Endothelial cell of umbilical vein (primary cell): ENCODE data around the gene ZDHHC16. TPM values are rescaled to one million over a fixed set of nuclear protein-coding genes. Genes with fewer than 3 reads are reported as not detected.
A peak's percentile ranks its signal among the peaks of the same experiment; 100 is the strongest.

Experiments used
- BruUV-seq: library from RNA; stranded (reverse); fragments of 400-500 nt; replicated peaks from 2 replicates; lab custom pipeline; 2021; lab: Mats Ljungman, UMichigan
- CTCF ChIA-PET: fragments of 300-600, 350-600 bp; sonication (Branson Sonifier 250); formaldehyde crosslinking; loops from one replicate; lab custom pipeline; 2021; ENCODE audit warnings: antibody characterized with exemption, inconsistent platforms; lab: Charles Lee
- POLR2A ChIA-PET: fragments of 300-600, 350-600 bp; sonication (Branson Sonifier 250); formaldehyde crosslinking; loops from one replicate; lab custom pipeline; 2021; ENCODE audit warnings: antibody characterized with exemption, inconsistent platforms; lab: Charles Lee
- DNase-seq: peaks from one replicate; pipeline ENCODE4 v3.0.0-alpha.2; 2011; ENCODE audit warnings: low read depth, low spot score
- FAIRE-seq: peaks from 2 replicates; lab custom pipeline; 2011; peaks lifted over from hg19 to GRCh38; lab: Jason Lieb, UNC
- H2AFZ ChIP-seq: 2 replicates; pipeline ENCODE4 v1.6.0; 2012; ENCODE audit warnings: low read depth, low read length, control low read depth, inconsistent platforms
- H3K27ac ChIP-seq: 2 replicates; pipeline ENCODE4 v1.5.1; 2011; ENCODE audit warnings: low read depth, mild to moderate bottlenecking, control low read depth, low read length, moderate library complexity; ENCODE audit not compliant: insufficient read depth
- H3K27me3 ChIP-seq, 2 experiments: 2 replicates each; pipeline versions ENCODE4 v1.6.0 to v1.6.1; 2011; ENCODE audit warnings: low read length in 2 of 2, mixed read lengths in 1 of 2; ENCODE audit not compliant: control insufficient read depth in 2 of 2, insufficient read depth in 2 of 2
- H3K36me3 ChIP-seq, 2 experiments: 2 replicates in 1 of 2; 3 replicates in 1 of 2; pipeline ENCODE4 v1.5.1; 2011; ENCODE audit warnings: low read length in 2 of 2, mild to moderate bottlenecking in 1 of 2, moderate library complexity in 1 of 2; ENCODE audit not compliant: control insufficient read depth in 2 of 2, insufficient read depth in 2 of 2; ENCODE audit errors: extremely low read depth in 1 of 2
- H3K4me1 ChIP-seq: 3 replicates; pipeline ENCODE4 v1.5.1; 2011; ENCODE audit warnings: mild to moderate bottlenecking, low read length; ENCODE audit not compliant: control insufficient read depth, insufficient read depth; ENCODE audit errors: extremely low read depth
- H3K4me2 ChIP-seq: 2 replicates; pipeline ENCODE4 v1.6.1; 2011; ENCODE audit warnings: low read length, control low read depth, mixed read lengths; ENCODE audit not compliant: insufficient read depth
- H3K4me3 ChIP-seq, 3 experiments: fragments of 200-600 bp in 1 of 3; sonication (generic), shearing (Covaris generic) in 1 of 3; replicated peaks in 1 of 3; 2 replicates each; pipeline ENCODE4 v1.5.1; 2011 to 2016; ENCODE audit warnings: control low read depth in 3 of 3, low read length in 3 of 3, mild to moderate bottlenecking in 2 of 3, inconsistent platforms in 1 of 3, low read depth in 1 of 3, moderate library complexity in 1 of 3; ENCODE audit not compliant: insufficient read depth in 1 of 3
- H3K79me2 ChIP-seq: 2 replicates; pipeline ENCODE4 v1.6.0; 2012; ENCODE audit warnings: low read length, inconsistent platforms; ENCODE audit not compliant: control insufficient read depth, insufficient read depth
- H3K9ac ChIP-seq: replicated peaks from 2 replicates; pipeline ENCODE3; 2011; ENCODE audit warnings: low read length, control low read depth; ENCODE audit not compliant: insufficient read depth; ENCODE audit errors: extremely low read depth
- H3K9me1 ChIP-seq: replicated peaks from 3 replicates; pipeline ENCODE4 v1.6.0; 2011; ENCODE audit warnings: mild to moderate bottlenecking, low read length; ENCODE audit not compliant: control insufficient read depth, insufficient read depth; ENCODE audit errors: extremely low read depth
- H3K9me3 ChIP-seq: replicated peaks from 2 replicates; pipeline ENCODE4 v1.5.1; 2012; ENCODE audit warnings: low read length, inconsistent platforms; ENCODE audit not compliant: control insufficient read depth, insufficient read depth
- H4K20me1 ChIP-seq: replicated peaks from 2 replicates; pipeline ENCODE3; 2011; ENCODE audit warnings: mild to moderate bottlenecking, low read length; ENCODE audit not compliant: control insufficient read depth, insufficient read depth; ENCODE audit errors: extremely low read depth
- CTCF ChIP-seq, 2 donors: IDR thresholded peaks; 1 replicate in 1 of 2; 2 replicates in 1 of 2; pipeline ENCODE4 v1.5.1; 2011; ENCODE audit warnings: low read length in 2 of 2, mild to moderate bottlenecking in 2 of 2, moderate library complexity in 2 of 2, control low read depth in 1 of 2, inconsistent platforms in 1 of 2, low read depth in 1 of 2; ENCODE audit not compliant: insufficient read depth in 1 of 2; ENCODE audit errors: extremely low read depth in 1 of 2
- EZH2 ChIP-seq: IDR thresholded peaks from 2 replicates; pipeline ENCODE4 v1.6.1; 2012; ENCODE audit warnings: borderline replicate concordance, low read depth, mild to moderate bottlenecking, moderate library complexity, low read length, inconsistent platforms; ENCODE audit not compliant: severe bottlenecking
- FOS ChIP-seq: IDR thresholded peaks from 2 replicates; pipeline ENCODE4 v1.6.1; 2011; ENCODE audit warnings: mild to moderate bottlenecking, low read length, moderate library complexity, borderline replicate concordance; ENCODE audit not compliant: insufficient read depth
- GATA2 ChIP-seq: IDR thresholded peaks from 2 replicates; pipeline ENCODE4 v1.7.0; 2011; ENCODE audit warnings: low read depth, mild to moderate bottlenecking, moderate library complexity, mixed read lengths, low read length; ENCODE audit not compliant: insufficient read length, insufficient read depth
- JUN ChIP-seq: IDR thresholded peaks from 2 replicates; pipeline ENCODE4 v1.6.1; 2011; ENCODE audit warnings: borderline replicate concordance, low read depth; ENCODE audit not compliant: insufficient read length, insufficient read depth
- MAX ChIP-seq: IDR thresholded peaks from 2 replicates; pipeline ENCODE4 v1.6.1; 2011; ENCODE audit not compliant: insufficient read depth, insufficient read length
- MYC ChIP-seq: IDR thresholded peaks from one replicate; pipeline ENCODE4 v1.6.1; 2011; ENCODE audit warnings: mild to moderate bottlenecking, low read depth, low read length
- POLR2A ChIP-seq: IDR thresholded peaks from 2 replicates; pipeline ENCODE4 v1.6.1; 2012; ENCODE audit warnings: low read depth, mild to moderate bottlenecking, control low read depth, low read length
- POLR2AphosphoS5 ChIP-seq: IDR thresholded peaks from 2 replicates; pipeline ENCODE4 v1.6.1; 2012; ENCODE audit warnings: low read depth, mild to moderate bottlenecking, control low read depth, low read length, moderate library complexity; ENCODE audit not compliant: insufficient read depth
- dilution Hi-C: fragments of 300-500 bp; cut with MboI; formaldehyde crosslinking; loops from one replicate; pipeline ENCODE4 v1.15.0; 2019; ENCODE audit warnings: low sequenced_read_pairs; ENCODE audit not compliant: extremely low pct_ligation_motif_present
- intact Hi-C: fragments of 100-400 bp; cut with micrococcal nuclease; formaldehyde crosslinking; loops from one replicate; pipeline ENCODE4 v1.10.0; 2022
- polyA plus RNA-seq, 4 experiments: library from polyadenylated mRNA; depleted of rRNA in 3 of 4; stranded (reverse) in 3 of 4; unstranded in 1 of 4; fragments of >200 nt; gene quantifications; 2 replicates each; pipeline versions ENCODE4 v1.2.1 to v1.2.3, GENCODE V29; 2011 to 2012; ENCODE audit warnings: missing spikeins in 1 of 4
- total RNA-seq: library from RNA; stranded (reverse); gene quantifications from 2 replicates; pipeline ENCODE4 v1.2.3, GENCODE V29; 2021

ZDHHC16 gene
- total and polyA plus RNA-seq, 2 donors (not counting 3 experiments of a cell fraction or from before 2014, with no cell fraction given) = 52.0 to 125 TPM

GRCh38 chr10:97464226-97464625 is 18.3 kb downstream of the ZDHHC16 start:
- Histone ChIP-seq H3K4me3 (no peak overlapping the region), H3K36me3 (peaks cover 40 to 67% of the 10 kb centered on the region in 2 experiments), H4K20me1 (no peaks in the 10 kb centered on the region), H3K9me3 (no peaks in the 10 kb centered on the region), H3K27ac (no peak overlapping the region), H3K9me1 (no peaks in the 10 kb centered on the region), H3K27me3 (no peaks in the 10 kb centered on the region), H3K79me2 (no peaks in the 10 kb centered on the region), H3K9ac (no peak overlapping the region), H3K4me1 (peaks cover 3% of the 10 kb centered on the region), H2AFZ (no peak overlapping the region), H3K4me2 (no peak overlapping the region)
- DNase-seq (peak; percentile 24), FAIRE-seq (no peak)
- intact Hi-C loops (no loop called here), dilution Hi-C loops (no loop called here)
- TF ChIP-seq GATA2 (no peak), MYC (no peak), CTCF (IDR thresholded peaks at IDR 0.05; ENCODE audit: extremely low read depth in 1 of 2, insufficient read depth in 1 of 2, low read depth in 1 of 2, low read length in 2 of 2) (no peak), POLR2AphosphoS5 (no peak), FOS (no peak), POLR2A (no peak), JUN (no peak), MAX (no peak), EZH2 (no peak)
- CTCF ChIA-PET = interaction anchor here (0.9 to 5.8 kb wide), 13 partner anchors 8 to 148 kb away, joined by 3 to 61 read pairs (median 4); partner anchors contain the start of genes ANKRD2 and UBTD1
- BruUV-seq = no TSS peak
- POLR2A ChIA-PET = no interaction called here
